Natural killer cell (primary cell): Measurements from ENCODE around the gene TCHP. TPM values are rescaled to one million over a fixed set of nuclear protein-coding genes. Genes with fewer than 3 reads are reported as not detected.
A peak's percentile ranks its signal among the peaks of the same experiment; 100 is the strongest.

Source experiments
- ATAC-seq, 3 donors: fragments of 150-1000 bp in 2 of 3; fragments of 200-7000 bp in 1 of 3; cut with Tn5 transposase; 1 replicate in 1 of 3; 2 replicates in 2 of 3; pipeline ENCODE4 v1.10.0; 2021; ENCODE audit warnings: mild to moderate bottlenecking in 2 of 3, moderate library complexity in 2 of 3
- DNase-seq, 2 donors: peaks; one replicate each; pipeline versions ENCODE4 v3.0.0 to v3.0.0-alpha.2; 2013 to 2021; ENCODE audit warnings: mixed read lengths in 1 of 2
- H3K27ac ChIP-seq: one replicate; pipeline ENCODE4 v1.5.1; 2013; ENCODE audit warnings: mild to moderate bottlenecking, low read length
- H3K27me3 ChIP-seq: one replicate; pipeline ENCODE4 v1.6.1; 2013; ENCODE audit warnings: low read length; ENCODE audit not compliant: control insufficient read depth, insufficient read depth
- H3K36me3 ChIP-seq: one replicate; pipeline ENCODE4 v1.6.1; 2013; ENCODE audit warnings: low read length; ENCODE audit not compliant: control insufficient read depth, insufficient read depth
- H3K4me1 ChIP-seq: one replicate; pipeline ENCODE4 v1.6.1; 2013; ENCODE audit warnings: low read length; ENCODE audit not compliant: control insufficient read depth, insufficient read depth
- H3K4me3 ChIP-seq: one replicate; pipeline ENCODE4 v1.5.1; 2013; ENCODE audit warnings: low read length
- H3K9me3 ChIP-seq: one replicate; pipeline ENCODE4 v1.6.1; 2013; ENCODE audit warnings: low read length; ENCODE audit not compliant: control insufficient read depth, insufficient read depth
- H3K27ac Mint-ChIP-seq, 2 donors: one replicate each; pipeline ENCODE4 v1.8.0; 2022; ENCODE audit warnings: mild to moderate bottlenecking in 2 of 2, mixed read lengths in 2 of 2, moderate library complexity in 1 of 2
- H3K27me3 Mint-ChIP-seq, 2 donors: one replicate each; pipeline ENCODE4 v1.8.0; 2022; ENCODE audit warnings: low read depth in 2 of 2, mixed read lengths in 2 of 2
- H3K36me3 Mint-ChIP-seq: one replicate; pipeline ENCODE4 v1.8.0; 2022; ENCODE audit warnings: mixed read lengths
- H3K4me1 Mint-ChIP-seq, 2 donors: one replicate each; pipeline ENCODE4 v1.8.0; 2022; ENCODE audit warnings: mixed read lengths in 2 of 2
- H3K4me3 Mint-ChIP-seq: one replicate; pipeline ENCODE4 v1.8.0; 2022; ENCODE audit warnings: mild to moderate bottlenecking, moderate library complexity, mixed read lengths
- H3K9me3 Mint-ChIP-seq, 2 donors: one replicate each; pipeline ENCODE4 v1.8.0; 2022; ENCODE audit warnings: mixed read lengths in 2 of 2
- CTCF ChIP-seq: fragments of 200-600 bp; IDR thresholded peaks from one replicate; pipeline ENCODE4 v1.8.0; 2022; ENCODE audit warnings: antibody characterized with exemption
- WGBS: methylation state at CpG from one replicate; pipeline ENCODE4 v1.1.7; 2013; ENCODE audit warnings: missing lambda C conversion rate; ENCODE audit not compliant: insufficient coverage; 5-methylcytosine and 5-hydroxymethylcytosine counted together
- intact Hi-C: fragments of 100-400 bp; cut with micrococcal nuclease; formaldehyde crosslinking; loops from one replicate; pipeline ENCODE4 v1.14.2; 2022
- total RNA-seq, 4 donors: library from RNA; stranded (reverse); fragments of 120-200 nt in 1 of 4; gene quantifications; one replicate each; pipeline versions ENCODE4 v1.2.3 to v1.2.4, GENCODE V29; 2013 to 2022

The TCHP gene
- total RNA-seq, 3 donors from 2014 or later (not counting 1 experiment from before 2014, with no cell fraction given), result 33.7 to 42.5 (median 38.7) TPM

- ATAC-seq, result no peak
Measured at GRCh38 chr12:109962398-109962797, 62.3 kb downstream of the TCHP start.

GRCh38 chr12:109963330-109963729 lies 63.3 kb downstream of the TCHP start:
- DNase-seq, result no peak
- peaks cover 89% of the 10 kb centered on the region for H3K36me3 ChIP-seq

More at GRCh38 chr12:109962398-109962797, 62.3 kb downstream of the TCHP start:
- Mint-ChIP-seq H3K27me3 (no peaks in the 10 kb centered on the region), H3K4me3 (no peak overlapping the region), H3K36me3 (peaks cover 13% of the 10 kb centered on the region), H3K27ac (no peak overlapping the region), H3K9me3 (no peaks in the 10 kb centered on the region), H3K4me1 (peaks cover 5 to 6% of the 10 kb centered on the region in 2 donors)
- Histone ChIP-seq H3K36me3 (peaks cover 82% of the 10 kb centered on the region), H3K27me3 (no peaks in the 10 kb centered on the region), H3K27ac (no peak overlapping the region), H3K4me3 (no peak overlapping the region), H3K4me1 (no peaks in the 10 kb centered on the region), H3K9me3 (no peaks in the 10 kb centered on the region)
- 75% methylated on average over 3 of the region's 3 CpGs for WGBS
- intact Hi-C loops, result no loop called here
- TF ChIP-seq CTCF, result no peak
- DNase-seq, result no peak

GRCh38 chr12:109963743-109964429 lies 63.8 kb downstream of the TCHP start:
- WGBS, result 100% methylated on average over 3 of the region's 4 CpGs
- no peak overlapping the region for H3K27ac ChIP-seq
- no peaks in the 10 kb centered on the region for H3K9me3 ChIP-seq
- intact Hi-C loops, result no loop called here
- Mint-ChIP-seq H3K27me3 (no peaks in the 10 kb centered on the region), H3K27ac (peak overlapping the region in 1 of 2 donors; percentile 72), H3K4me3 (no peak overlapping the region), H3K36me3 (peaks cover 13% of the 10 kb centered on the region), H3K9me3 (no peaks in the 10 kb centered on the region), H3K4me1 (peaks cover 6 to 12% of the 10 kb centered on the region in 2 donors)
- H3K4me1 ChIP-seq, result no peaks in the 10 kb centered on the region
- H3K36me3 ChIP-seq, result peaks cover 83% of the 10 kb centered on the region
- no peak for TF ChIP-seq CTCF
- DNase-seq, result no peak
- no peak for ATAC-seq
- H3K4me3 ChIP-seq, result no peak overlapping the region
- H3K27me3 ChIP-seq, result no peaks in the 10 kb centered on the region

More at GRCh38 chr12:109963330-109963729, 63.3 kb downstream of the TCHP start:
- H3K4me1 ChIP-seq, result no peaks in the 10 kb centered on the region
- H3K9me3 Mint-ChIP-seq, result no peaks in the 10 kb centered on the region
- H3K9me3 ChIP-seq, result no peaks in the 10 kb centered on the region
- no peak for ATAC-seq
- intact Hi-C loops, result no loop called here
- H3K27ac ChIP-seq, result no peak overlapping the region
- no peak overlapping the region for H3K4me3 Mint-ChIP-seq
- H3K27me3 ChIP-seq, result no peaks in the 10 kb centered on the region
- no peaks in the 10 kb centered on the region for H3K27me3 Mint-ChIP-seq
- 100% methylated on average over 1 of the region's 1 CpG for WGBS
- no peak for TF ChIP-seq CTCF
- peaks cover 13% of the 10 kb centered on the region for H3K36me3 Mint-ChIP-seq
- H3K27ac Mint-ChIP-seq, result peak overlapping the region in 1 of 2 donors; percentile 39
- peaks cover 6 to 12% of the 10 kb centered on the region in 2 donors for H3K4me1 Mint-ChIP-seq
- no peak overlapping the region for H3K4me3 ChIP-seq

- H3K27me3 Mint-ChIP-seq, result no peaks in the 10 kb centered on the region
- ATAC-seq, result no peak
- no peak overlapping the region for H3K4me3 Mint-ChIP-seq
- H3K9me3 Mint-ChIP-seq, result no peaks in the 10 kb centered on the region
- intact Hi-C loops, result no loop called here
- no peaks in the 10 kb centered on the region for H3K27me3 ChIP-seq
- 100% methylated on average over 2 of the region's 4 CpGs for WGBS
- H3K36me3 ChIP-seq, result peaks cover 81% of the 10 kb centered on the region
- no peaks in the 10 kb centered on the region for H3K9me3 ChIP-seq
- no peaks in the 10 kb centered on the region for H3K4me1 ChIP-seq
- no peak for DNase-seq
- H3K4me3 ChIP-seq, result no peak overlapping the region
- no peak overlapping the region for H3K27ac ChIP-seq
- peaks cover 6 to 12% of the 10 kb centered on the region in 2 donors for H3K4me1 Mint-ChIP-seq
- H3K27ac Mint-ChIP-seq, result no peak overlapping the region
- TF ChIP-seq CTCF, result no peak
- peaks cover 6% of the 10 kb centered on the region for H3K36me3 Mint-ChIP-seq
Measured at GRCh38 chr12:109966546-109966945, 66.5 kb downstream of the TCHP start.
